Fibroblast of mammary gland (primary cell): Measurements from ENCODE around the gene FBH1.
A peak's percentile ranks its signal among the peaks of the same experiment; 100 is the strongest.
"Not testable (repeated sequence)": the region's sequence is repeated elsewhere in the genome, so short reads cannot be mapped to it uniquely, and the experiment has no call there.

Experiments
- DNase-seq: peaks from one replicate; pipeline ENCODE4 v3.0.0-alpha.2; 2010; ENCODE audit warnings: low read depth
- H3K4me3 ChIP-seq: 2 replicates; pipeline ENCODE4 v1.5.1; 2011; ENCODE audit warnings: low read depth, mild to moderate bottlenecking, low read length, moderate library complexity; ENCODE audit not compliant: control insufficient read depth
- CTCF ChIP-seq: conservative IDR thresholded peaks from 2 replicates; pipeline ENCODE4 v1.5.1; 2011; ENCODE audit warnings: low read depth, low read length, inconsistent platforms; ENCODE audit not compliant: control insufficient read depth, insufficient read depth

Gene FBH1

GRCh38 chr10:5854131-5854475 lies 35.9 kb upstream of the FBH1 start:
- DNase-seq, result no peak
- no peak for TF ChIP-seq CTCF
- no peak overlapping the region for H3K4me3 ChIP-seq

- no peak overlapping the region for H3K4me3 ChIP-seq
- TF ChIP-seq CTCF, result no peak
- DNase-seq, result no peak
These were observed 33.9 kb upstream of the FBH1 start for GRCh38 chr10:5855979-5856700.

- no peak for DNase-seq
- no peak overlapping the region for H3K4me3 ChIP-seq
- no peak for TF ChIP-seq CTCF
These were observed 33.4 kb upstream of the FBH1 start for GRCh38 chr10:5856701-5857004.

- H3K4me3 ChIP-seq, result no peak overlapping the region
- DNase-seq, result no peak
- no peak for TF ChIP-seq CTCF
These were observed 31.2 kb upstream of the FBH1 start for GRCh38 chr10:5858811-5859210.

GRCh38 chr10:5860066-5860465 lies 30.0 kb upstream of the FBH1 start:
- no peak for TF ChIP-seq CTCF
- H3K4me3 ChIP-seq, result no peak overlapping the region
- no peak for DNase-seq

GRCh38 chr10:5862360-5862961 lies 27.6 kb upstream of the FBH1 start:
- H3K4me3 ChIP-seq, result no peak overlapping the region
- TF ChIP-seq CTCF, result no peak
- peak; percentile 14 for DNase-seq

GRCh38 chr10:5862981-5863685 lies 26.9 kb upstream of the FBH1 start:
- DNase-seq, H3K4me3 ChIP-seq: not testable (repeated sequence)

- H3K4me3 ChIP-seq, DNase-seq: not testable (repeated sequence)
These were observed 23.5 kb upstream of the FBH1 start for GRCh38 chr10:5866451-5867081.

- not testable (repeated sequence) for H3K4me3 ChIP-seq, DNase-seq
These were observed 22.9 kb upstream of the FBH1 start for GRCh38 chr10:5867091-5867615.

- H3K4me3 ChIP-seq, DNase-seq: not testable (repeated sequence)
These were observed 21.7 kb upstream of the FBH1 start for GRCh38 chr10:5868383-5868782.
